ENCODE data around the gene FAM89B.

DNA sequence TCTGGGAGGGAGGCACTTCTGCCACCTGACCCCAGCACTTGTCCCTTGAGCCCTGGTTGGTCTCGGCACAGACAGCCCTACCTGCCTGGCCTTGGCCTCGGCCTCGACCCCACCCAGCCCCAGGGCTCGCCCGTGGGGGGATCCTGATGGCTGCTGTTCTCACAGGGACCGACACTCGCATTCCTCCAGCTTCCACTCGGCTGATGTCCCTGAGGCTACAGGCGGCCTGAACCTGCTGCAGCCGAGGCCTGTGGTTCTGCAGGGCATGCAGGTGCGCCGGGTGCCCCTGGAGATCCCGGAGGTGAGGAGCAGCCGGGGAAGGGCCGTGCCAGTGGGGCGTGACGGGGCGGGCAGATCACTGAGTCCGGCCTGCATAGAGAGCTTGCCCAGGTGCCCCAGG, 48.3 kb downstream of the FAM89B start:
- TF ChIP-seq, protein P1, sequence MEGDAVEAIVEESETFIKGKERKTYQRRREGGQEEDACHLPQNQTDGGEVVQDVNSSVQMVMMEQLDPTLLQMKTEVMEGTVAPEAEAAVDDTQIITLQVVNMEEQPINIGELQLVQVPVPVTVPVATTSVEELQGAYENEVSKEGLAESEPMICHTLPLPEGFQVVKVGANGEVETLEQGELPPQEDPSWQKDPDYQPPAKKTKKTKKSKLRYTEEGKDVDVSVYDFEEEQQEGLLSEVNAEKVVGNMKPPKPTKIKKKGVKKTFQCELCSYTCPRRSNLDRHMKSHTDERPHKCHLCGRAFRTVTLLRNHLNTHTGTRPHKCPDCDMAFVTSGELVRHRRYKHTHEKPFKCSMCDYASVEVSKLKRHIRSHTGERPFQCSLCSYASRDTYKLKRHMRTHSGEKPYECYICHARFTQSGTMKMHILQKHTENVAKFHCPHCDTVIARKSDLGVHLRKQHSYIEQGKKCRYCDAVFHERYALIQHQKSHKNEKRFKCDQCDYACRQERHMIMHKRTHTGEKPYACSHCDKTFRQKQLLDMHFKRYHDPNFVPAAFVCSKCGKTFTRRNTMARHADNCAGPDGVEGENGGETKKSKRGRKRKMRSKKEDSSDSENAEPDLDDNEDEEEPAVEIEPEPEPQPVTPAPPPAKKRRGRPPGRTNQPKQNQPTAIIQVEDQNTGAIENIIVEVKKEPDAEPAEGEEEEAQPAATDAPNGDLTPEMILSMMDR (IDR thresholded peaks at IDR 0.05), result no peak
- TF ChIP-seq POLR2AphosphoS5 (IDR thresholded peaks at IDR 0.05; ENCODE audit: low read depth, low read length), result no peak
- TF ChIP-seq, protein P2, sequence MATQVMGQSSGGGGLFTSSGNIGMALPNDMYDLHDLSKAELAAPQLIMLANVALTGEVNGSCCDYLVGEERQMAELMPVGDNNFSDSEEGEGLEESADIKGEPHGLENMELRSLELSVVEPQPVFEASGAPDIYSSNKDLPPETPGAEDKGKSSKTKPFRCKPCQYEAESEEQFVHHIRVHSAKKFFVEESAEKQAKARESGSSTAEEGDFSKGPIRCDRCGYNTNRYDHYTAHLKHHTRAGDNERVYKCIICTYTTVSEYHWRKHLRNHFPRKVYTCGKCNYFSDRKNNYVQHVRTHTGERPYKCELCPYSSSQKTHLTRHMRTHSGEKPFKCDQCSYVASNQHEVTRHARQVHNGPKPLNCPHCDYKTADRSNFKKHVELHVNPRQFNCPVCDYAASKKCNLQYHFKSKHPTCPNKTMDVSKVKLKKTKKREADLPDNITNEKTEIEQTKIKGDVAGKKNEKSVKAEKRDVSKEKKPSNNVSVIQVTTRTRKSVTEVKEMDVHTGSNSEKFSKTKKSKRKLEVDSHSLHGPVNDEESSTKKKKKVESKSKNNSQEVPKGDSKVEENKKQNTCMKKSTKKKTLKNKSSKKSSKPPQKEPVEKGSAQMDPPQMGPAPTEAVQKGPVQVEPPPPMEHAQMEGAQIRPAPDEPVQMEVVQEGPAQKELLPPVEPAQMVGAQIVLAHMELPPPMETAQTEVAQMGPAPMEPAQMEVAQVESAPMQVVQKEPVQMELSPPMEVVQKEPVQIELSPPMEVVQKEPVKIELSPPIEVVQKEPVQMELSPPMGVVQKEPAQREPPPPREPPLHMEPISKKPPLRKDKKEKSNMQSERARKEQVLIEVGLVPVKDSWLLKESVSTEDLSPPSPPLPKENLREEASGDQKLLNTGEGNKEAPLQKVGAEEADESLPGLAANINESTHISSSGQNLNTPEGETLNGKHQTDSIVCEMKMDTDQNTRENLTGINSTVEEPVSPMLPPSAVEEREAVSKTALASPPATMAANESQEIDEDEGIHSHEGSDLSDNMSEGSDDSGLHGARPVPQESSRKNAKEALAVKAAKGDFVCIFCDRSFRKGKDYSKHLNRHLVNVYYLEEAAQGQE (IDR thresholded peaks at IDR 0.05; ENCODE audit: insufficient read depth in 1 of 2, low read depth in 2 of 2, low read length in 1 of 2), result no peak
